GM11168 (cell line): ENCODE data around the gene OVOL1.
"Not testable (repeated sequence)": the region's sequence is repeated elsewhere in the genome, so short reads cannot be mapped to it uniquely, and the experiment has no call there.

ENCODE experiments used
- in situ Hi-C: fragments of 300-500 bp; cut with MboI; formaldehyde crosslinking; loops from one replicate; pipeline ENCODE4 v1.12.0; 2022; ENCODE audit warnings: low sequenced_read_pairs; ENCODE audit not compliant: unreplicated experiment

Gene OVOL1

DNA sequence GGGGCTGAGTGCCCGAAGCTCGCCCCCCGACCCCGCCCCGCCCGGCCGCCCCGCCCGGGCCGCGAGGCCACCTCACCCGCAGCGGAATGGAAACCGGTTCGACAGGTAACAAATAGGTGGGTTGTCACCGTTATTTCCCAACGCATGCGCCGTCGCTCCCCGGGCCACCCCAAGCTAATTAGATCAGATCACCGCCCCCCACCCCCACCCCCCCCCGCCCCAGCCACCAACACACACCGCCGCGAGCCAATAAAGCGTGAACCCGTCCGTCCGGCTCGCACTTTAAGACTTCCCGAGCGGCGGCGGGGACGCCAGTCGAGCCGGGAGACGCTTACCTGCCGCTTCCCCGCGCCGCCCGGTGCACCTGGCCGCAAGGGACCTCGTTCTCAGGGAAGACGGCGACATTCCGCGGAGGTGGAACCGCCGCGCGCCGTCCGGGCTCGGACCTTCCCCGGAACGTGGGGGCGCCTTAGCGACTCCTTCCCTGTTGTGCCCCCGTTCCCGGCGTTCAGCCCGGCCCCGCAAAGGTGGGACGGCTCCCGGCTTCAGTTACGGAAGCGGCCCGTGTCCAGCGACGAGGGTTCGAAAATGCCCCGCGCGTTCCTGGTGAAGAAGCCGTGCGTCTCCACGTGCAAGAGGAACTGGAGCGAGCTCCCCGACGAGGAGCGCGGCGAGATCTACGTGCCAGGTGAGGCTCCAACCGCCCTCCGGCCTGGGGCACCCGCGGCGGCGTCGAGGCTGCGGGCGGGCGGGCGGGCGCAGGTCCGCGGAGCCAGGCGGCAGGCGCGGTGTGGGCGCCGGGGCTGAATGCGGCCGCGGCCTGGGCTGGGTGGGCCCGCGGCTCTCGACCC, at the start of gene OVOL1:
OVOL1 (plus strand) TSS at position 278 of the 851 bp plus-strand sequence; CDS start at position 589, 311 bp downstream.
- in situ Hi-C loops = no loop called here

GRCh38 chr11:65739022-65739421, 47.8 kb upstream of the OVOL1 start:
- in situ Hi-C loops = no loop called here

GRCh38 chr11:65741185-65741584, 45.7 kb upstream of the OVOL1 start:
- in situ Hi-C loops = no loop called here

DNA sequence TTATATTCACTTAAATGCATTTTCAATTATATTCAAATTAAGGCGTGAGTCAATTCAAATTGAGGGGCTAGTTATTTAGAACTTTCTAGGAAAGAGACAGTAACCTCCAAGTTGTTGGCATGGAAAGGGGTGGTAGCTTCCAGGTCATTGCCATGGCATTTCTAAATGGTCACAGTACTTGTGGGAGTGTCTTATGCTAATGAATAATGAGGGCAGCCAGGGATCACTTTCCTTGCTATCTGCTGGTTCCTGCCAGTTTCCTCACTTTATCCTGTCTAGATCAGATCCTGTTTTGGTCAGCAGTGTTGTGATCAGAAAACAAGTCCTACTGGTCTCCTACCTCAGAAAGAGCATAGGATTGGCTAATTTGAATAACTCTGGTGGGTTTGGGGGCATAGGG, 44.5 kb upstream of the OVOL1 start:
- in situ Hi-C loops = no loop called here

DNA sequence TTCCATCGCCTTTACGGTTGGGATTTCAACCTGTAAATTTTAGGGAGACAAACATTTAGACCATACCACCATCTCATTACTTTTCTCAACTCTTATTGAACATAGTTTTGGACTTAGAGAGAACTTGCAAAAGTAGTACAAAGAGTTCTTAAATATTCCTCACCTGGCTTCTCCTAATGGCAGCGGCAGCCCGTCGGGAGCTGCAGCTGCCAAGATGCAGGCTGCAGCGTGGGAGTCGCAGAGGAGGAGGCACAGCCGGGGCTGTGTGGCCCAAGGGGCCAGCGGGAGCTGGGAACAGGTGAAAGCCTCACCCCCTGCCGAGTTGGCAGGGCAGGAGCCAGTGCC, 43.2 kb upstream of the OVOL1 start:
- in situ Hi-C loops = no loop called here

DNA sequence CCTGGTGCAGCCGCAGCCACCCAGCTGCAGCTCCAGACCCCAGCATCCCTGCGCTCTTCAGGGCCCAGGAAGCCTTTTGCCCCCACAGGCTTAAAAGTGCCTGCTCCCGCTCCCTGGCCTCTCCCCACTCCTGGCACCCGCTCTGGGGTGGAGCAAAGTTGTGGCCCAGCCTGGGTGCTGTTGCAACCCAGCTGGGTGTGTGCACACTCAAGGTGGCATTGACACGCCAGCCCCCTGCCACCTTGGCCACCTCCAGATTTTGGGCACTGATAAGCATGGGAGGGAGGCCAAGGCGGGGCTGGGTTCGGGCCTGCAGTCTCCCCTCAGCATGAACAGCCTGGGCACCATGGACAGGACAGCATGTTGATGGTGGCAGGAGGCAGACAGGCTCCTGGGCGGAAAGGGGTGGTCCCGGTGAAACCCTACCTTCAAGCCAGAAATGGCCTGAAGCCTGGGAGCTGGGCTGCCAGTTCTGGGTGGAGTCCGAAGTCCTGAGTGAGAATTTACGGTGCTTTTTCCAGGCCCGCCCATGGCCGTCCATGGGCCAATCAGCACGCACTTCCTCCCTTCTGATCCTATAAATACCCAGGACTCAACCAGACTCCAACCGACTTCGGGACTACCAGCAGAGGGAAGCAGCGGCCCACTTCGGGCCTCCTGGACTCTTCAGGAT, 42.7 kb upstream of the OVOL1 start:
- in situ Hi-C loops = no loop called here

GRCh38 chr11:65744699-65745042, 42.2 kb upstream of the OVOL1 start:
- in situ Hi-C loops = no loop called here

- in situ Hi-C loops = no loop called here
These were observed 41.8 kb upstream of the OVOL1 start for GRCh38 chr11:65745049-65745448.

GRCh38 chr11:65762169-65762568, 24.7 kb upstream of the OVOL1 start:
- in situ Hi-C loops = not testable (repeated sequence)

GRCh38 chr11:65762816-65763215, 24.0 kb upstream of the OVOL1 start:
- in situ Hi-C loops = not testable (repeated sequence)

DNA sequence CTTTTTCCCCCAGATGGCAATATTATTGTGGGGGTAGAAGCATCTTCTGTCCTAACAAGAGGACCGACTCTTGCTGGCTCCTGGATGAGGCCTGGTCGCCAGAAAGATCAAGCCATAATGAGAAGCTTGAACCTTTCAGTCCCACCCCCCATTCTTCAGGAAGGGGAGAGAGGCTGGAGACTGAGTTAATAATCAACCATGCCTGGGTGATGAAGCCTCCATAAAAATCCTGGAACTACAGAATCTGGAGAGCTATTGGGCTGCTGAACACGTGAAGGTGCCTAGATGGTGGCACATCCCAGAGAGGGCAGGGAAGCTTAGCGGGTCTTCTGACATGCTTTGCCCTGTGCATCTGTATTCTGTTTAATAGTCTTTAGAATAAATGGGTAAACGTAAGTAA, 22.4 kb upstream of the OVOL1 start:
- in situ Hi-C loops = no loop called here

DNA sequence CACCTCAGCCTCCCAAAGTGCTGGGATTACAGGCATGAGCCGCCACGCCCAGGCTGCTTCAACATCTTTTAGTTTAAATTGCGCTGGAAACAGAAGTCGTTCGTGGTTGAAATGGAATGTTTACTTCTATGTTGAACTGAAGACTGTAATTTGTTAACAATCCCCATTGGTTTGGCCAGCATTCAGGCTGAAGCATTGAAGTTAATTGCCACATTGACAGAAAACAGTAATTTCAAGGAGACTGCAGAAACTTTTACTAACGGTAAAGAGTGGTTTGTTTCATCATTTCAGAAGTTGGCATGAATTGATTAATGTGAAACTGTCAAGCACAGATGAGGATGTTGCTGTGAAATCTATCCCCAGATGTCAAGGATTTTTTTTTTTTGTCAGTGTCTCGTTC, 20.3 kb upstream of the OVOL1 start:
- in situ Hi-C loops = no loop called here

DNA sequence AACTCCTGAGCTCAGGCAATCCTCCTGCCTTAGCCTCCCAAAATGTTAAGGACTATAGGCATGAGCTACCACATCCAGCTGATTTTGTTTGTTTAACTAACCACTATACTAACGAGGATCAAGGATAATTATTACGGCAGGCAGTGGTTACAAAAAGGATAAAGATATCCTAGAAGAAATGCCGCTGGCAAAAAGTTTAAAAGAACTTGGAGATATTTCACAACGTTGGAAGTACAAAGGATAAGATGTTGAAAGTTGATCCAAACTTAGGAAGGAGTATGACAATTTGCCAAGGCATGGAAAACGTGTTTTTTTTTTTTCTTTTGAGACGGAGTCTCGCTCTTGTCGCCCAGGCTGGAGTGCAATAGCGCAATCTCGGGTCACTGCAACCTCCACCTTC, 19.5 kb upstream of the OVOL1 start:
- in situ Hi-C loops = no loop called here

- in situ Hi-C loops = not testable (repeated sequence)
These were observed 19.1 kb upstream of the OVOL1 start for GRCh38 chr11:65767806-65768205.

DNA sequence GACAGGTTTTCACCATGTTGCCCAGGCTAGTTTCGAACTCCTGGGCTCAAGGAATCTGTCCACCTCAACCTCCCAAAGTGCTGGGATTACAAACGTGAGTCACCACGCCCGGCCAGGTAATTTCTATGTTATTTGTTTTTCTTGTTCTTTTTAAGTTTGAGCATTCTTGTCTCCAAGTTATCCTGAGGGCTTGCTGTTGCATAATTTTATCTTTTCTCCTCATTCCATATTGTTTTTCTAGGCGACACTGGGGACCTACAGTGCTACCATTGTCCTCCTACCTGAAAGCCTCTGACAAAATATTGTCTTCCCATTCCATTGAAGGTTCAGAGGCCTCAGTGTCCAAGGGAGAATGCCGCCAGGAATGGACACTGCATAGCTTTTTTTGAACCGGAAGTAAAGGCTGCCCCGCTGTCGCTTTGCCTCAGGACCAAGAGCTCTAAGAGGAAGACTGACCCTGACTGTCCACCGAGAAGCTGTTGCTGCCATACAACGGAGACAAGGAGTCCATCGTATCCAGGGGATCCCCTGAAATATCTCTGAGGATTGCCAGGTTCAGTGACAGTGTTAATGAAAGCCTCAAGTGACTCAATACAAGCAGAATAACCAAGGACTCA, 15.8 kb upstream of the OVOL1 start:
- in situ Hi-C loops = no loop called here

GRCh38 chr11:65771589-65772112, 15.2 kb upstream of the OVOL1 start:
- in situ Hi-C loops = no loop called here

GRCh38 chr11:65773784-65774411, 13.0 kb upstream of the OVOL1 start:
- in situ Hi-C loops = no loop called here

DNA sequence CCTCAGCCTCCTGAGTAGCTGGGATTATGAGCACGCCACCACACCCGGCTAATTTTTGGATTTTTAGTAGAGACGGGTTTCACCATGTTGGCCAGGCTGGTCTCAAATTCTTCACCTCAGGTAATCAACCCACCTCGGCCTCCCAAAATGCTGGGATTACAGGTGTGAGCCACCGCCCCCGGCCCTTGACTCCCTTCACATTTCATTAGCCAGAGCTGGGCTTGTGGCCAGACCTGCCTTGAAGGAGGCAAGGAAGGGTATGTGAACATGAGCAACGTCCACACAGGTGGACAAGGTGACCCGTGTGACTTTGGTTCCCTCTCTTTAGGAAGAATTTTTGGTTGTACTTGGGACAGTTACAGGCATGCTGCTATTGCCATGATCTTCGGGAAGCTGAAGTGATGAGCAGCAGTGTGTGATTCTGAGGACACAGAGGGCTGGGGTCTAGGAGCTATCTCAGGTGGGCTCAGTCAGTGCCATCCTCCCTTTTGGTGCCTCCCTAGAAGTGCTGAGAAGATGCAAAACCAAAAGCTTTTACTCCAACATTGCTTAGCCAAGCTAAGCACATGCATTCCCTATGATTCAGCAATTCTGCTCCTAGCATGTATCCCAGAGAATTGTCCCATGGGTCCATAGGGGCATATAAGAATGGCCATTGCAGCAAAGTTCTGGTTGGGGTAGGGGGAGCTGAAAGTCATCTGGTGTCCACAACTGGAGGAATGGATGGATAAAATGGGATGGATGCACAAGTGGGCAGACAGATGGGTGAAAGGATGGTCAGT, 12.1 kb upstream of the OVOL1 start:
- in situ Hi-C loops = no loop called here

GRCh38 chr11:65776196-65776595, 10.7 kb upstream of the OVOL1 start:
- in situ Hi-C loops = no loop called here

- in situ Hi-C loops = no loop called here
These were observed 10.1 kb upstream of the OVOL1 start for GRCh38 chr11:65776710-65777141.
